Effector memory CD4-positive, alpha-beta T cell (primary cell): ENCODE results near the gene OR9K2.
A peak's percentile ranks its signal among the peaks of the same experiment; 100 is the strongest.
"Not testable (repeated sequence)": the region's sequence is repeated elsewhere in the genome, so short reads cannot be mapped to it uniquely, and the experiment has no call there.

Experiments used
- DNase-seq, 3 donors: peaks; one replicate each; pipeline ENCODE4 v3.0.0-alpha.2; 2020
- H3K27ac ChIP-seq: 2 replicates; pipeline ENCODE4 v1.7.0; 2013; ENCODE audit warnings: mild to moderate bottlenecking, low read length, moderate library complexity; ENCODE audit not compliant: insufficient read depth, poor library complexity, severe bottlenecking
- H3K27me3 ChIP-seq: replicated peaks from 2 replicates; pipeline ENCODE4 v1.7.0; 2013; ENCODE audit warnings: mild to moderate bottlenecking, low read length; ENCODE audit not compliant: insufficient read depth, control insufficient read depth, poor library complexity, severe bottlenecking
- H3K36me3 ChIP-seq: 2 replicates; pipeline ENCODE4 v1.7.0; 2013; ENCODE audit warnings: mild to moderate bottlenecking, low read length, moderate library complexity; ENCODE audit not compliant: control insufficient read depth, insufficient read depth
- H3K4me1 ChIP-seq: 2 replicates; pipeline ENCODE4 v1.7.0; 2013; ENCODE audit warnings: low read length, mild to moderate bottlenecking; ENCODE audit not compliant: control insufficient read depth, insufficient read depth, poor library complexity, severe bottlenecking
- H3K4me3 ChIP-seq: 2 replicates; pipeline ENCODE4 v1.7.0; 2013; ENCODE audit warnings: low read length, low read depth, mild to moderate bottlenecking; ENCODE audit not compliant: insufficient read depth, poor library complexity, severe bottlenecking
- H3K9me3 ChIP-seq: 2 replicates; pipeline ENCODE4 v1.7.0; 2013; ENCODE audit warnings: mild to moderate bottlenecking, low read length, moderate library complexity; ENCODE audit not compliant: control insufficient read depth
- total RNA-seq, 3 donors: gene quantifications; one replicate each; lab custom pipeline; 2026; lab: John Stamatoyannopoulos, UW

Gene OR9K2
- 0 reads per million in 3 donors for total RNA-seq

DNA sequence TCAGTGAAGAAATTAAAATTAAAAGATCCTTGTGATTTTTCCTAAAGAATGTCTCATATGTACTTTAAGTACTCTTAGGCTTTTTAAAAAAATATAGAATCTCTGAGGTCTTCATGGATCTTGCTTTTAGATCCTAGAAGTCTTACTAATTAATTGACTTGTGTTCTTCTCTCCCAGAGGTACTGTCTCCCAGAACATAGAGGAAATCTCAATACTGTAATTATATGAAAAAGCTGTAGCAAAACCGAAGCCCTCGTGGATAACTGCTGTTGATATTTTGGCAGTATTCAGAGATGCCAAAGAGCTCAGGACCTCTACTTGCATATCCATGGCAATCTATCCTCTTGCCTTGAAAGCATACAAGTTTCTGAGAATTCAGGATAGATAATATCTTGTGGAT is at the start of gene OR9K2:
TSS of gene OR9K2 (plus strand) at position 301 of the 400 bp plus-strand sequence. CDS start 3,429 bp downstream, outside the sequence.
- Histone ChIP-seq H3K27me3 (peaks cover 3% of the 10 kb centered on the region), H3K27ac (no peak within 1 kb of the TSS), H3K9me3 (no peaks in the 10 kb centered on the region), H3K36me3 (no peaks in the 10 kb centered on the region), H3K4me1 (no peaks in the 10 kb centered on the region), H3K4me3 (no peak within 1 kb of the TSS)
- no peak for DNase-seq

GRCh38 chr12:55092579-55092978 is 33.6 kb upstream of the OR9K2 start:
- Histone ChIP-seq H3K36me3 (no peaks in the 10 kb centered on the region), H3K9me3 (no peaks in the 10 kb centered on the region), H3K4me1 (no peaks in the 10 kb centered on the region), H3K4me3 (no peak overlapping the region), H3K27me3 (peaks cover 2% of the 10 kb centered on the region), H3K27ac (no peak overlapping the region)
- no peak for DNase-seq

GRCh38 chr12:55112378-55112875 is 13.8 kb upstream of the OR9K2 start:
- no peaks in the 10 kb centered on the region for H3K36me3 ChIP-seq

DNA sequence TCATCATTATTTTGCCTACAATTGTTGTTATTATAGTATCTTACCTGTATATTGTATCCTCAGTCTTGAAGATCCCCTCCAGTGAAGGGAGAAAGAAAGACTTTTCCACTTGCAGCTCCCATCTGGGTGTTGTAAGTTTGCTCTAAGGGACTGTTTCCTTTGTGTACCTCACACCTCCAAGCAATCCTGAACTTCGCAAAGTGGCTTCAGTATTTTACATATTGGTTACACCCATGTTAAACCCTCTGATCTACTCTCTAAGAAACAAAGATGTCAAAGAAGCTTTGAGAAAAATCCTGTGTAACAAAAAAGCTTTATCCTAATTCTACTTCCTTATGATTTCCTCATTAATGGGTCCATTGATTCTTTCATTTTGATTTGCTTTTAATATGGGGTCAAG is 10.1 kb upstream of the OR9K2 start:
- no peak overlapping the region for H3K4me3 ChIP-seq
- H3K4me1 ChIP-seq = no peaks in the 10 kb centered on the region
- H3K9me3 ChIP-seq = no peaks in the 10 kb centered on the region
- H3K36me3 ChIP-seq = no peaks in the 10 kb centered on the region
- H3K27ac ChIP-seq = no peak overlapping the region
- no peak for DNase-seq
- no peaks in the 10 kb centered on the region for H3K27me3 ChIP-seq

More at GRCh38 chr12:55112378-55112875, 13.8 kb upstream of the OR9K2 start:
- H3K27me3 ChIP-seq = no peaks in the 10 kb centered on the region
- H3K9me3 ChIP-seq = no peaks in the 10 kb centered on the region
- no peaks in the 10 kb centered on the region for H3K4me1 ChIP-seq
- no peak overlapping the region for H3K4me3 ChIP-seq
- no peak overlapping the region for H3K27ac ChIP-seq
- no peak for DNase-seq

GRCh38 chr12:55132816-55133215 is 6.6 kb downstream of the OR9K2 start:
- no peak overlapping the region for H3K27ac ChIP-seq

GRCh38 chr12:55142669-55143565 is 16.7 kb downstream of the OR9K2 start:
- Histone ChIP-seq H3K27ac (no peak overlapping the region), H3K27me3 (no peaks in the 10 kb centered on the region), H3K36me3 (no peaks in the 10 kb centered on the region), H3K9me3 (no peaks in the 10 kb centered on the region), H3K4me3 (no peak overlapping the region), H3K4me1 (no peaks in the 10 kb centered on the region)
- DNase-seq = peak in 1 of 3 donors; percentile 18

More at GRCh38 chr12:55132816-55133215, 6.6 kb downstream of the OR9K2 start:
- no peak for DNase-seq
- Histone ChIP-seq H3K27me3 (peaks cover 6% of the 10 kb centered on the region), H3K36me3 (no peaks in the 10 kb centered on the region), H3K4me1 (no peaks in the 10 kb centered on the region), H3K9me3 (no peaks in the 10 kb centered on the region), H3K4me3 (no peak overlapping the region)

DNA sequence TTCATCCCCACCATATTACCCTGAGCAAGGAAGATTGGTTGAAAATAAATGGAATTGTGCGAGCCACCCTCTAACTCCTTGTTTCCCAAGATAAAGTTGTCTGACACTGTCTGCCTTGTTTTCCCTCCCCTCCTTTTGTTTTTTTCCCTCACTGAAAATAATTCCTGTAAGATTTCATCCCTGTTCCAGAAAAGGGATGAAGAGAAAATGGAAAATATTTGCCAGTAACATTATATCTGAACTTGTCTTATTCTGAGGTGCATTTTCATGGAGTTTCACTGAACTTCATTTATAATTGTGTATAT is 17.3 kb downstream of the OR9K2 start:
- no peaks in the 10 kb centered on the region for H3K36me3 ChIP-seq
- H3K4me1 ChIP-seq = no peaks in the 10 kb centered on the region
- H3K27ac ChIP-seq = no peak overlapping the region
- DNase-seq = no peak
- H3K4me3 ChIP-seq = no peak overlapping the region
- H3K27me3 ChIP-seq = no peaks in the 10 kb centered on the region
- no peaks in the 10 kb centered on the region for H3K9me3 ChIP-seq

- H3K4me1 ChIP-seq, H3K27me3 ChIP-seq, H3K36me3 ChIP-seq, H3K4me3 ChIP-seq, H3K9me3 ChIP-seq, H3K27ac ChIP-seq, DNase-seq: not testable (repeated sequence)
These were observed 40.9 kb downstream of the OR9K2 start for GRCh38 chr12:55167010-55167640.

- H3K27me3 ChIP-seq = no peaks in the 10 kb centered on the region
- no peak for DNase-seq
- H3K4me3 ChIP-seq = no peak overlapping the region
- H3K27ac ChIP-seq = no peak overlapping the region
- H3K9me3 ChIP-seq = no peaks in the 10 kb centered on the region
- H3K4me1 ChIP-seq = no peaks in the 10 kb centered on the region
- H3K36me3 ChIP-seq = no peaks in the 10 kb centered on the region
These were observed 45.2 kb downstream of the OR9K2 start for GRCh38 chr12:55171445-55171844.

DNA sequence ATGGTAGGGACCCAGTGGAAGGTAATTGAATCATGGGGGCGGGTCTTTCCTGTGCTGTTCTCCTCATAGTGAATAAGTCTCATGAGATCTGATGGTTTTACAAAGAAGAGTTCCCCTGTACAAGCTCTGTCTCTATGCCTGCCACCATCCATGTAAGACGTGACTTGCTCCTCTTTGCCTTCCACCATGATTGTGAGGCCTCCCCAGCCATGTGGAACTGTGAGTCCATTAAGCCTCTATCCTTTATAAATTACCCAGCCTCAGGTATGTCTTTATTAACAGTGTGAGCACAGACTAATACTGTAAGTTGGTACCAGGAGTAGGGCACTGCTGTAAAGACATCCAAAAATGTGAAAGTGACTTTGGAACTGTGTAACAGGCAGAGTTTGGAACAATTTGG is 45.6 kb downstream of the OR9K2 start:
- not testable (repeated sequence) for H3K27me3 ChIP-seq

More for the DNA sequence above, 45.6 kb downstream of the OR9K2 start:
- not testable (repeated sequence) for DNase-seq, H3K4me1 ChIP-seq, H3K9me3 ChIP-seq, H3K27ac ChIP-seq, H3K4me3 ChIP-seq, H3K36me3 ChIP-seq
